Keratinocyte (primary cell): ENCODE data around the gene GFI1. TPM values are rescaled to one million over a fixed set of nuclear protein-coding genes. Genes with fewer than 3 reads are reported as not detected.

Experiments
- DNase-seq: peaks from one replicate; pipeline ENCODE4 v3.0.0-alpha.2; 2011; ENCODE audit warnings: low read depth, missing footprints, low spot score
- FAIRE-seq: peaks from 2 replicates; lab custom pipeline; 2011; peaks lifted over from hg19 to GRCh38; lab: Jason Lieb, UNC
- H2AFZ ChIP-seq: 2 replicates; pipeline ENCODE4 v1.6.0; 2012; ENCODE audit warnings: low read length, control low read depth, inconsistent platforms; ENCODE audit not compliant: control insufficient read depth
- H3K27ac ChIP-seq: 2 replicates; pipeline ENCODE4 v1.5.1; 2011; ENCODE audit warnings: low read length; ENCODE audit not compliant: control insufficient read depth, insufficient read depth
- H3K27me3 ChIP-seq: 3 replicates; pipeline ENCODE4 v1.6.0; 2011; ENCODE audit warnings: low read length; ENCODE audit not compliant: control insufficient read depth, insufficient read depth; ENCODE audit errors: extremely low read depth
- H3K36me3 ChIP-seq, 2 experiments: 2 replicates in 1 of 2; 3 replicates in 1 of 2; pipeline ENCODE4 v1.5.1; 2011; ENCODE audit warnings: low read length in 2 of 2, mild to moderate bottlenecking in 1 of 2; ENCODE audit not compliant: control insufficient read depth in 2 of 2, insufficient read depth in 2 of 2; ENCODE audit errors: extremely low read depth in 1 of 2
- H3K4me1 ChIP-seq: 3 replicates; pipeline ENCODE4 v1.5.1; 2011; ENCODE audit warnings: low read length; ENCODE audit not compliant: control insufficient read depth, insufficient read depth; ENCODE audit errors: extremely low read depth
- H3K4me2 ChIP-seq: 3 replicates; pipeline ENCODE4 v1.6.0; 2011; ENCODE audit warnings: low read depth, low read length; ENCODE audit not compliant: control insufficient read depth, insufficient read depth; ENCODE audit errors: extremely low read depth
- H3K4me3 ChIP-seq, 3 experiments: fragments of 200-600 bp in 1 of 3; sonication (generic) in 1 of 3; 2 replicates in 2 of 3; 3 replicates in 1 of 3; pipeline ENCODE4 v1.5.1; 2011 to 2016; ENCODE audit warnings: low read length in 3 of 3, mild to moderate bottlenecking in 3 of 3, control low read depth in 2 of 3, inconsistent platforms in 1 of 3, low read depth in 1 of 3, mixed read lengths in 1 of 3, mixed run types in 1 of 3, moderate library complexity in 1 of 3; ENCODE audit not compliant: control insufficient read depth in 2 of 3, insufficient read depth in 2 of 3; ENCODE audit errors: extremely low read depth in 1 of 3
- H3K79me2 ChIP-seq: 2 replicates; pipeline ENCODE4 v1.6.0; 2012; ENCODE audit warnings: low read length; ENCODE audit not compliant: control insufficient read depth, insufficient read depth
- H3K9ac ChIP-seq: 3 replicates; pipeline ENCODE4 v1.6.0; 2011; ENCODE audit warnings: low read length; ENCODE audit not compliant: control insufficient read depth, insufficient read depth; ENCODE audit errors: extremely low read depth
- H3K9me1 ChIP-seq: 3 replicates; pipeline ENCODE4 v1.6.0; 2011; ENCODE audit warnings: low read length; ENCODE audit not compliant: control insufficient read depth, insufficient read depth; ENCODE audit errors: extremely low read depth
- H3K9me3 ChIP-seq: 2 replicates; pipeline ENCODE4 v1.5.1; 2012; ENCODE audit warnings: low read depth, low read length; ENCODE audit not compliant: control insufficient read depth
- H4K20me1 ChIP-seq: 3 replicates; pipeline ENCODE4 v1.6.0; 2011; ENCODE audit warnings: low read length; ENCODE audit not compliant: control insufficient read depth, insufficient read depth; ENCODE audit errors: extremely low read depth
- EZH2 ChIP-seq: IDR thresholded peaks from one replicate; pipeline ENCODE4 v1.6.1; 2012; ENCODE audit warnings: inconsistent platforms, mild to moderate bottlenecking, low read length, moderate library complexity
- dilution Hi-C: fragments of 300-500 bp; cut with MboI; formaldehyde crosslinking; loops from one replicate; pipeline ENCODE4 v1.7.0; 2020; ENCODE audit warnings: low sequenced_read_pairs; ENCODE audit not compliant: extremely low pct_ligation_motif_present
- polyA plus RNA-seq, 5 experiments: library from polyadenylated mRNA; depleted of rRNA in 3 of 5; stranded (reverse) in 3 of 5; stranded (forward) in 1 of 5; unstranded in 1 of 5; fragments of >200 nt; gene quantifications; 1 replicate in 1 of 5; 2 replicates in 3 of 5; 3 replicates in 1 of 5; pipeline versions ENCODE4 v1.2.1 to v1.2.3, GENCODE V29; 2011 to 2012; ENCODE audit warnings: missing spikeins in 2 of 5, low read depth in 1 of 5, low replicate concordance in 1 of 5
- TF ChIP-seq, protein P1 (sequence below), 3 experiments: IDR thresholded peaks in 1 of 3; conservative IDR thresholded peaks in 1 of 3; optimal IDR thresholded peaks in 1 of 3; 2 replicates in 2 of 3; 3 replicates in 1 of 3; pipeline versions ENCODE3 to v1.5.1; 2011; ENCODE audit warnings: low read length in 3 of 3, mild to moderate bottlenecking in 3 of 3, moderate library complexity in 2 of 3, control low read depth in 1 of 3, inconsistent platforms in 1 of 3; ENCODE audit not compliant: insufficient read depth in 2 of 3; ENCODE audit errors: extremely low read depth in 1 of 3

GFI1 gene
- polyA plus RNA-seq, 1 donor (not counting 4 experiments of a cell fraction or from before 2014, with no cell fraction given) = 0.17 TPM

DNA sequence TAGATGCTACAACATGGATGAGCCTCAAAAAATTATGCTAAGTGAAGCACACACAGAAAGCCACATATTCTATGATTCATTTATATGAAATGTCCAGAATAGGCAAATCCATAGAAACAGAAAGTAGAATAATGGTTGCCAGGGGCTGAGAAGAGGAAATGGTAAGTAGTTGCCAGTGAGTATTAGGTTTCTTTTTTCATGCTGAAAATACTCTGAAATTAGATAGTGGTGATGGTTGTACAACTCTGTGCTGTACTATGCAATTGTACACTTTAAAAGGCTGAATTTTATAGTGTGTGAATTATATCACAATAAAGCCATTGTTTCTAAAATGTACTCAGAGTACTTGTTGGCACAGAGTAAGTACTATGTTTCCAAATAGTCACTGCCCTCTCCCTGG, 15.5 kb upstream of the GFI1 start:
- no peaks in the 10 kb centered on the region for H3K36me3 ChIP-seq
- H3K9ac ChIP-seq = no peak overlapping the region
- H3K4me1 ChIP-seq = no peaks in the 10 kb centered on the region
- H3K9me1 ChIP-seq = no peaks in the 10 kb centered on the region
- dilution Hi-C loops = no loop called here
- no peak for TF ChIP-seq EZH2
- TF ChIP-seq, protein P1, sequence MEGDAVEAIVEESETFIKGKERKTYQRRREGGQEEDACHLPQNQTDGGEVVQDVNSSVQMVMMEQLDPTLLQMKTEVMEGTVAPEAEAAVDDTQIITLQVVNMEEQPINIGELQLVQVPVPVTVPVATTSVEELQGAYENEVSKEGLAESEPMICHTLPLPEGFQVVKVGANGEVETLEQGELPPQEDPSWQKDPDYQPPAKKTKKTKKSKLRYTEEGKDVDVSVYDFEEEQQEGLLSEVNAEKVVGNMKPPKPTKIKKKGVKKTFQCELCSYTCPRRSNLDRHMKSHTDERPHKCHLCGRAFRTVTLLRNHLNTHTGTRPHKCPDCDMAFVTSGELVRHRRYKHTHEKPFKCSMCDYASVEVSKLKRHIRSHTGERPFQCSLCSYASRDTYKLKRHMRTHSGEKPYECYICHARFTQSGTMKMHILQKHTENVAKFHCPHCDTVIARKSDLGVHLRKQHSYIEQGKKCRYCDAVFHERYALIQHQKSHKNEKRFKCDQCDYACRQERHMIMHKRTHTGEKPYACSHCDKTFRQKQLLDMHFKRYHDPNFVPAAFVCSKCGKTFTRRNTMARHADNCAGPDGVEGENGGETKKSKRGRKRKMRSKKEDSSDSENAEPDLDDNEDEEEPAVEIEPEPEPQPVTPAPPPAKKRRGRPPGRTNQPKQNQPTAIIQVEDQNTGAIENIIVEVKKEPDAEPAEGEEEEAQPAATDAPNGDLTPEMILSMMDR (optimal IDR thresholded peaks at IDR 0.05 in 1 of 3, IDR thresholded peaks at IDR 0.05 in 1 of 3, conservative IDR thresholded peaks at IDR 0.05 in 1 of 3; ENCODE audit: extremely low read depth in 1 of 3, insufficient read depth in 2 of 3, low read length in 3 of 3) = no peak
- H3K9me3 ChIP-seq = no peaks in the 10 kb centered on the region
- H3K4me2 ChIP-seq = no peak overlapping the region
- DNase-seq (no peak), FAIRE-seq (no peak)
- H2AFZ ChIP-seq = no peak overlapping the region
- no peaks in the 10 kb centered on the region for H4K20me1 ChIP-seq
- H3K27me3 ChIP-seq = no peaks in the 10 kb centered on the region
- H3K27ac ChIP-seq = no peak overlapping the region
- H3K79me2 ChIP-seq = no peaks in the 10 kb centered on the region
- no peak overlapping the region for H3K4me3 ChIP-seq

DNA sequence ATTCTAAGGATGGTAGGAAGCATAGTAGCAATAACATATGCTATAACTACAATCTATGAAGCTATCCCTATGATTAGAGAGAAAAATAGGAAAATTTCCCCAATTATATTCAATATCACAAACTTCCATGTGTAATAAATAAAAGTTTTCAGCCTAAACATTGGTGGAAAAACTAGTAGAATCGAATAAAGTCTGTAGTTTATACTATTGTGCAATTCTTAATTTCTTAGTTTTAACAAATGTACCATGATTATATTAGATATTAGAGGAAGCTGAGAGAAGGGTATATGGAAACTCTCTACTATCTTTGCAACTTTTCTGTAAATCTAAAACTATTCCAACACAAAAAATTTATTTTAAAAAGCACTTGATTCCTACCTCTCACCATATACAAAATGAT, 13.8 kb upstream of the GFI1 start:
- TF ChIP-seq, protein P1 (optimal IDR thresholded peaks at IDR 0.05 in 1 of 3, IDR thresholded peaks at IDR 0.05 in 1 of 3, conservative IDR thresholded peaks at IDR 0.05 in 1 of 3; ENCODE audit: extremely low read depth in 1 of 3, insufficient read depth in 2 of 3, low read length in 3 of 3) = no peak
- TF ChIP-seq EZH2 = no peak
- FAIRE-seq (no peak), DNase-seq (no peak)
- Histone ChIP-seq H4K20me1 (no peaks in the 10 kb centered on the region), H3K27ac (no peak overlapping the region), H2AFZ (no peak overlapping the region), H3K4me2 (no peak overlapping the region), H3K27me3 (no peaks in the 10 kb centered on the region), H3K9me3 (no peaks in the 10 kb centered on the region), H3K4me1 (no peaks in the 10 kb centered on the region), H3K36me3 (no peaks in the 10 kb centered on the region), H3K9me1 (no peaks in the 10 kb centered on the region), H3K9ac (no peak overlapping the region), H3K79me2 (no peaks in the 10 kb centered on the region), H3K4me3 (no peak overlapping the region)
- dilution Hi-C loops = no loop called here
